ENCODE results near the gene FLNB. TPM values are rescaled to one million over a fixed set of nuclear protein-coding genes. Genes with fewer than 3 reads are reported as not detected.
"Not testable (repeated sequence)": the region's sequence is repeated elsewhere in the genome, so short reads cannot be mapped to it uniquely, and the experiment has no call there.

FLNB gene
- total RNA-seq, 1 experiment from 2014 or later = 207 TPM

DNA sequence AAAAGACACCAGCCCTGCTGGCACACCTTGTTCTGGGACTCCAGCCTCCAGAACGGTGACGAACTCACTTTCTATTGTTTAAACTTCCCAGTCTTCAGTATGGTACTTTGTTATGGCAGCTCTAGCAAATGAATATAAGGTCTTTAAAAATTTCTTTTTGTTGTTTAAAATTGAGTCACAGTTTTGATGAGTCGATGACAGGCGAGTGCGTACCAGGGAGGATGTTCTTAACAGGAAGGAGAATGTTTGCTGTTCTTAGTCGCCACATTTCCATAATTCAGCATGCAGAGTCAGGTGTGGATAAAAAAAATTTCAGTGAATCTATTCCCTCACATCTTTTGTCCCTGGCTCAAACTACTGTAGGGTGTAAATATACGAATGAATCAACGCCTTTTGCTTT lies 190.1 kb downstream of the FLNB start:
- Histone ChIP-seq H3K27ac (no peak overlapping the region), H3K36me3 (no peaks in the 10 kb centered on the region), H3K4me1 (replicated peaks) (peaks cover 8% of the 10 kb centered on the region), H3K27me3 (replicated peaks) (no peaks in the 10 kb centered on the region), H3K4me3 (no peak overlapping the region), H3K9me3 (replicated peaks) (no peaks in the 10 kb centered on the region)
- no peak for DNase-seq (ENCODE audit: low read depth in 1 of 2, low spot score in 2 of 2)

DNA sequence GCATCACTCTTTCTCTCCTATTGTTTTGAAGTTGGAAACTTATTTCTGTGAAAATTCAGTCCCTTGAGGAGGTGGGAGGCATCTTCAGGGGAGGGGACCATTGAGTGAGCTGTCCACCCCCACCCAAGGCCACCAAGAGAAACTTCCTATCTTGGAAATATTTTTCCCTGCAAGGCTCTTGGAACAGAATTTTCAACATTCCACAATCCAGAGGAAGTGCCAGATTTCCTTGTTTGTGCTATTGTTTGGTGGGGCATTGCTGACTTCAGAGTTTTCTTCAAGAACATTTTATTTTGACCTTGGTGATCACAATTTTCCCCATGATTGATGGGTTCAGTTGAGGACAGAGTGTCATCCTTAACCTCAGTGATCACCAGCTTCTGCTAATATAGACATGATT lies 190.6 kb downstream of the FLNB start:
- H3K4me1 ChIP-seq (replicated peaks) = peaks cover 8% of the 10 kb centered on the region
- no peaks in the 10 kb centered on the region for H3K36me3 ChIP-seq
- no peak overlapping the region for H3K4me3 ChIP-seq
- DNase-seq (ENCODE audit: low read depth in 1 of 2, low spot score in 2 of 2) = no peak
- H3K27me3 ChIP-seq (replicated peaks) = no peaks in the 10 kb centered on the region
- H3K27ac ChIP-seq = no peak overlapping the region
- no peaks in the 10 kb centered on the region for H3K9me3 ChIP-seq (replicated peaks)

DNA sequence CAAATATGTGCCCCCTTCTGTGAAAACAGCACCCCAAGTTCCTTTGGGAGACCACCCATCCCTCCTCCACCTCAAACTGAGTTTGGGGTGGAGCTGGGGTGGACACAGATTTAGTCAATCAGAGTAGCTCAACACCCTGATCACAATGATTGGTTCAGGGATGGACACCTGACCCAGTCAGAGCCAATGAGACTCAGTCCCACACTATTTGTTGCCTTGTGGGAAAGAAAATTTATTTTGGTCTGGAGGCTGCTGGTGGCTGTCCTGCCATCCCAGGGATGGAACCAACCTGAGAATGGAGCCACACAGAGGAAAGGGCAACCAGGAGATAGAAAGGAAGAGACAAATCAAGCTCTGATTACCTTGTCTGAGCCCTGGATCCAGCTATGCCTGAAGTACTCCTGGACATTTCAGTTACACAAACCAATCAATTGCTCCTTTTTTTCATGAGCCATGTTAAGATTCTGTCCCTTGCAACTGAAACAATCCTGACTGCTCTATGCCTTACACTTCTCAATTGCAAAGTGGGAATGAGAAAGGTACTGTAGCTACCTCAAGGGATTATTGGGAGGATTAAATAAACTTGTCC lies 192.0 kb downstream of the FLNB start:
- H3K9me3 ChIP-seq (replicated peaks) = no peaks in the 10 kb centered on the region
- DNase-seq (ENCODE audit: low read depth in 1 of 2, low spot score in 2 of 2) = no peak
- peaks cover 8% of the 10 kb centered on the region for H3K4me1 ChIP-seq (replicated peaks)
- H3K27ac ChIP-seq = no peak overlapping the region
- no peak overlapping the region for H3K4me3 ChIP-seq
- H3K27me3 ChIP-seq (replicated peaks) = no peaks in the 10 kb centered on the region
- no peaks in the 10 kb centered on the region for H3K36me3 ChIP-seq

DNA sequence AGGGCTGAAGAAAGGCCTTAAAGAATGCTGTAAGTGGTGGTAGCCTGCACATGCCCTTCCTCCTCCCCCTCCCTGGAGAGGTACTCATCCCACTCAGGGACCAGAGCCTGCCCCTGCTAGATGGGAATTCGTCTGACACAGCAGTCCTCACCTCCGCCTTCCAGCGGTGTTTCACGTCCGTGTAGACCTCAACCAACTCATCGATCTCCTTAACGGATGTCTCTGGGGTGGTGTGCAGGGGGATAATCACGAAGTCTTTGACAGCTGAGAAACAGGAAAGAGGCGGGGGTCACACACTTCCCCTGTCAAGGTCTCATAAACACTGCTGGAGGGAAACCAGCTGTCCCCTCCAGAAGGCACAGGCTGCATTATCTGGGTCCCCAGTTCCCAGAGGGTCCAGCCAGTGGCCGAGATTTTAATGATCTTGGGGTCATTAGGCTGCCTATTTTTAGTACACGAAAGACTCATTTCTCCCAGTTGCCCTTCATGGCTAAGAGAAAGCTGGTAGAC lies 192.7 kb downstream of the FLNB start:
- no peaks in the 10 kb centered on the region for H3K27me3 ChIP-seq (replicated peaks)
- H3K4me1 ChIP-seq (replicated peaks) = peaks cover 8% of the 10 kb centered on the region
- no peak overlapping the region for H3K4me3 ChIP-seq
- H3K36me3 ChIP-seq = no peaks in the 10 kb centered on the region
- no peak overlapping the region for H3K27ac ChIP-seq
- no peak for DNase-seq (ENCODE audit: low read depth in 1 of 2, low spot score in 2 of 2)
- no peaks in the 10 kb centered on the region for H3K9me3 ChIP-seq (replicated peaks)

DNA sequence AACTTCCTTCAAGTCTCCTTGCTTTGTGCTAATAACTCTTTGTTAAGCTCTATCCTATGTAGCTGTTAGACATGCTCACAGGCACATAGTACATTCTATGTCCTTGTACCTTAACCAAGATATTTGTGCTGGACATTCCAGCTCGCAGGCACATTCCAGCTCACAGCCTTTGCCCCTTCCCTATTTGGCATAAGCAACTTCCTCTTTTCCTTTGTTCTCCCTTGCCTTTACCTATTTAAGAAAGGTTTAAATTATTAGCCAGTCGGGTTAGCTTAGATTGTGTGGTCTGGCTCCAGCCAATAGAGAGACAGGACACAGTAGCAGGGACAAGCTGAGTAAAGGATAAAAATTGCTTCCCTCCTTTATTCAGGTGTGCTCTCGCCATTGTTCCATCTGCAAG lies 193.2 kb downstream of the FLNB start:
- H3K4me1 ChIP-seq (replicated peaks) = peaks cover 12% of the 10 kb centered on the region
- not testable (repeated sequence) for H3K27ac ChIP-seq; H3K9me3 ChIP-seq (replicated peaks); H3K27me3 ChIP-seq (replicated peaks); DNase-seq (ENCODE audit: low read depth in 1 of 2, low spot score in 2 of 2); H3K36me3 ChIP-seq; H3K4me3 ChIP-seq

DNA sequence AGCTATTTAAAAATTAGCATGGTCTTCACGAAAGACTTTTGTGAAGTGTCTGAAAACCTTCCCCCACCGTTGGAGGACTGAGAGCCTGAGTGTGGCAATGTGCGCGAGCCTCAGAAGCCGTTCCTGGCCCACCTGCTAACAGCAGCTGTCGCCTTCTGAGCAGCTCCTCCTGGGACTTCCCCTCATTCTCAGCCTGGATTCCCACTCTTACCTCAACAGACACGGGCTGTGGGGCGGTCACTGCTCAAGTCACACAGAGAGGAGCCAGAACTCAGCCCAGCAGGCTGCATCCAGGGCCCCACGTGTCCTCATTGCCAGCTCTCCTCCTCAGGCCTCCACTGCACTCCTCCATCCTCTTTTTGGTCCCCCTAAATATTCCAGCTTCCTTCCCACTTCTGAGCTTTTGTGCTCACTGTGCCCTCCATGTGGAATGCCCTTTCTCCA lies 194.7 kb downstream of the FLNB start:
- H3K36me3 ChIP-seq = no peaks in the 10 kb centered on the region
- H3K27me3 ChIP-seq (replicated peaks) = no peaks in the 10 kb centered on the region
- H3K9me3 ChIP-seq (replicated peaks) = no peaks in the 10 kb centered on the region
- H3K4me3 ChIP-seq = no peak overlapping the region
- H3K27ac ChIP-seq = no peak overlapping the region
- H3K4me1 ChIP-seq (replicated peaks) = peaks cover 18% of the 10 kb centered on the region
- no peak for DNase-seq (ENCODE audit: low read depth in 1 of 2, low spot score in 2 of 2)

GRCh38 chr3:58203541-58203940 lies 195.3 kb downstream of the FLNB start:
- no peaks in the 10 kb centered on the region for H3K36me3 ChIP-seq
- H3K4me1 ChIP-seq (replicated peaks) = peaks cover 14% of the 10 kb centered on the region
- H3K27ac ChIP-seq = no peak overlapping the region
- no peaks in the 10 kb centered on the region for H3K9me3 ChIP-seq (replicated peaks)
- no peak for DNase-seq (ENCODE audit: low read depth in 1 of 2, low spot score in 2 of 2)
- H3K4me3 ChIP-seq = no peak overlapping the region
- no peaks in the 10 kb centered on the region for H3K27me3 ChIP-seq (replicated peaks)

GRCh38 chr3:58204720-58205119 lies 196.5 kb downstream of the FLNB start:
- Histone ChIP-seq H3K27me3 (replicated peaks) (no peaks in the 10 kb centered on the region), H3K4me3 (no peak overlapping the region), H3K36me3 (no peaks in the 10 kb centered on the region), H3K27ac (no peak overlapping the region), H3K4me1 (replicated peaks) (peaks cover 9% of the 10 kb centered on the region), H3K9me3 (replicated peaks) (no peaks in the 10 kb centered on the region)
- DNase-seq (ENCODE audit: low read depth in 1 of 2, low spot score in 2 of 2) = no peak

GRCh38 chr3:58205981-58206380 lies 197.8 kb downstream of the FLNB start:
- Histone ChIP-seq H3K4me1 (replicated peaks) (peaks cover 9% of the 10 kb centered on the region), H3K9me3 (replicated peaks) (no peaks in the 10 kb centered on the region), H3K36me3 (no peaks in the 10 kb centered on the region), H3K27me3 (replicated peaks) (no peaks in the 10 kb centered on the region), H3K27ac (no peak overlapping the region), H3K4me3 (no peak overlapping the region)
- no peak for DNase-seq (ENCODE audit: low read depth in 1 of 2, low spot score in 2 of 2)

GRCh38 chr3:58206406-58207011 lies 198.3 kb downstream of the FLNB start:
- no peak overlapping the region for H3K27ac ChIP-seq
- no peaks in the 10 kb centered on the region for H3K27me3 ChIP-seq (replicated peaks)
- no peaks in the 10 kb centered on the region for H3K36me3 ChIP-seq
- peaks cover 9% of the 10 kb centered on the region for H3K4me1 ChIP-seq (replicated peaks)
- no peak overlapping the region for H3K4me3 ChIP-seq
- H3K9me3 ChIP-seq (replicated peaks) = no peaks in the 10 kb centered on the region
- DNase-seq (ENCODE audit: low read depth in 1 of 2, low spot score in 2 of 2) = no peak

GRCh38 chr3:58207954-58208353 lies 199.7 kb downstream of the FLNB start:
- Histone ChIP-seq H3K4me3 (no peak overlapping the region), H3K27me3 (replicated peaks) (no peaks in the 10 kb centered on the region), H3K36me3 (no peaks in the 10 kb centered on the region), H3K9me3 (replicated peaks) (no peaks in the 10 kb centered on the region), H3K4me1 (replicated peaks) (peaks cover 9% of the 10 kb centered on the region), H3K27ac (no peak overlapping the region)
- DNase-seq (ENCODE audit: low read depth in 1 of 2, low spot score in 2 of 2) = no peak

DNA sequence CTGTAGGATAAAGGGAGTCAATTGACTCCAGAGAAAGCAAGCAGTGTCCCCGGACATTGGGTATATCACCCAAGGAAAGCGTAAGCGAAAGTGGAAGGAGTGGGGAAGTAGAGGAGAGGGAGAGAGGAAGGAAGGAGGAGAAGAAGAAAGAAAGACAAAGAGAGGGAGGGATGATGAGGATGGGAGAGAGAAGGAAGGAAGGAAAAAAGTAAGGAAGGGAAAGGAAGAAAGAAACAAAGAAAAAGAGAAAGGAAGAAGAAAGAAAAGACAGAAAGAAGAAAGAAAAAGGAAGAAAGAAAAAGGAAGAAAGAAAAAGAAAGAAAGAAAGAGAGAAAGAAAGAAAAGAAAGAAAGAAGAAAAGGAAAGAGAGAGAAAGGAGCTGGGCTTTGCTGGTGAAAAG lies 201.7 kb downstream of the FLNB start:
- Histone ChIP-seq H3K36me3 (no peaks in the 10 kb centered on the region), H3K4me3 (no peak overlapping the region), H3K27ac (no peak overlapping the region), H3K4me1 (replicated peaks) (peaks cover 9% of the 10 kb centered on the region), H3K27me3 (replicated peaks) (no peaks in the 10 kb centered on the region), H3K9me3 (replicated peaks) (no peaks in the 10 kb centered on the region)
- no peak for DNase-seq (ENCODE audit: low read depth in 1 of 2, low spot score in 2 of 2)

DNA sequence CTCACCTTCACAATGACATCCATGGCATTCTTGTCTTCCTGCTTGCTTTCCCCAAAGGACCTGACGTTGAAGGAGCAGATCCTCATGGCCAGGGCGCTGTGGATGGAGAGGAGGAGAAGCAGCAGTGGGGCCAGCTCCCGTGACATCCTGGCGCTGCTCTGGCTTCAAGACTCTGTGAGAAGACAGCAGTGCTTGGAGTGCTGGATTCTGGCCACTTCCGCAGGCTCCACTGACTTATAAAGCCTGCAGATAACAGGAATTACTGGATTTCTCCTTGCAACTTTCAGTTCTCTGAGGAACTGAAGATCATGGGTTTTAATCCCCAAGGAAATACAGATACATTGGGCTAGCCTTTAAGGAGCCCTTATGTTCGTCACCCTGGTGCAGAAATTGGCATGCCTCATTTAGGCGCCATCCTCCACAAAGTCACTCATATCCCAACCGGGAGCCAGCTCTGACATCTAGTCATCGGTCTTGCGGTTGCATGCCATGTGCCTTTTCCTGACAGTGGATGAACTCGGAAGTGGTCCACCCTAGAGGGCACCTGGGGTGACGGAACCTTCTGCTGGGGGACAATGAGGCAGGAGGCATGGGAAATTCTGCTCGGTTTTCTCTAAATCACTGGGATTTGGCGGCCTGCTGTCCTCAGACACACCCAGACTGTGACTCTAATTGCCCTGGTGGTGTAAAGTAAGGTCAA lies 202.7 kb downstream of the FLNB start, which contains the start of gene DNASE1L3:
TSS of gene DNASE1L3 (minus strand) at position 212 of the 700 bp plus-strand sequence. CDS start at position 146, 66 bp downstream.
- Histone ChIP-seq H3K4me3 (no peak within 1 kb of the TSS), H3K9me3 (replicated peaks) (no peaks in the 10 kb centered on the region), H3K4me1 (replicated peaks) (peaks cover 9% of the 10 kb centered on the region), H3K27ac (no peak within 1 kb of the TSS), H3K27me3 (replicated peaks) (no peaks in the 10 kb centered on the region), H3K36me3 (no peaks in the 10 kb centered on the region)
- DNase-seq (ENCODE audit: low read depth in 1 of 2, low spot score in 2 of 2) = no peak
